Stimulated activated CD4-positive, alpha-beta T cell treated with anti-CD3 and anti-CD28 coated beads, TNF-alpha, amount 100 ng/mL, for 4 hours (primary cell): ENCODE data around the gene PNMA1.
A peak's percentile ranks its signal among the peaks of the same experiment; 100 is the strongest.

Experiments used
- DNase-seq, 3 experiments: peaks; one replicate each; pipeline ENCODE4 v3.0.0-alpha.2; 2020; ENCODE audit warnings: low read depth in 3 of 3

The PNMA1 gene

GRCh38 chr14:73738518-73739173 lies 24.5 kb upstream of the PNMA1 start:
- no peak for DNase-seq

GRCh38 chr14:73736842-73737241 lies 22.7 kb upstream of the PNMA1 start:
- no peak for DNase-seq

- no peak for DNase-seq
These were observed 17.8 kb upstream of the PNMA1 start for GRCh38 chr14:73732006-73732405.

GRCh38 chr14:73731111-73731510 lies 16.9 kb upstream of the PNMA1 start:
- no peak for DNase-seq

- DNase-seq = no peak
These were observed 15.5 kb upstream of the PNMA1 start for GRCh38 chr14:73729556-73730265.

- DNase-seq = peak; percentile 65 to 84 (median 83)
These were observed 14.6 kb upstream of the PNMA1 start for GRCh38 chr14:73728717-73729330.

GRCh38 chr14:73727166-73727565 lies 13.0 kb upstream of the PNMA1 start:
- DNase-seq = no peak

GRCh38 chr14:73726025-73726961 lies 12.1 kb upstream of the PNMA1 start:
- no peak for DNase-seq

- no peak for DNase-seq
These were observed 11.2 kb upstream of the PNMA1 start for GRCh38 chr14:73725116-73726024.

GRCh38 chr14:73724696-73725095 lies 10.5 kb upstream of the PNMA1 start:
- no peak for DNase-seq

GRCh38 chr14:73723797-73724661 lies 9.8 kb upstream of the PNMA1 start:
- DNase-seq = no peak

- DNase-seq = no peak
These were observed 9.2 kb upstream of the PNMA1 start for GRCh38 chr14:73723406-73723796.

GRCh38 chr14:73722581-73722980 lies 8.4 kb upstream of the PNMA1 start:
- DNase-seq = no peak

GRCh38 chr14:73721101-73721821 lies 7.1 kb upstream of the PNMA1 start:
- no peak for DNase-seq

GRCh38 chr14:73720636-73721035 lies 6.5 kb upstream of the PNMA1 start:
- no peak for DNase-seq

- DNase-seq = no peak
These were observed 5.6 kb upstream of the PNMA1 start for GRCh38 chr14:73719791-73720190.

GRCh38 chr14:73719361-73719760 lies 5.2 kb upstream of the PNMA1 start:
- DNase-seq = no peak

- DNase-seq = no peak
These were observed 4.5 kb upstream of the PNMA1 start for GRCh38 chr14:73718418-73719251.
